Spleen (tissue), 7 donors: ENCODE results near the gene HTR6.

Experiments
- CTCF ChIP-seq, 11 experiments: fragments of 200-600 bp in 7 of 11; fragments of 450-650 bp in 4 of 11; sonication (generic) in 4 of 11; IDR thresholded peaks in 8 of 11; conservative IDR thresholded peaks in 3 of 11; 1 replicate in 7 of 11; 2 replicates in 4 of 11; pipeline versions ENCODE4 v1.4.0 to v1.8.0; 2016 to 2021; ENCODE audit warnings: antibody characterized with exemption in 11 of 11, inconsistent platforms in 4 of 11, mild to moderate bottlenecking in 1 of 11
- POLR2A ChIP-seq, 3 donors: fragments of 450-650 bp; IDR thresholded peaks; one replicate each; pipeline ENCODE4 v1.5.1; 2017; ENCODE audit warnings: antibody characterized with exemption in 3 of 3, mild to moderate bottlenecking in 1 of 3
- donor health status: DM: no; HTN: no; CAD: no; lungs with moderate emphysema.
- donor health status: DM: no; HTN: no; CAD: no.
- donor health status: DM: no; HTN: no; CAD: no.

GRCh38 chr1:19625291-19625937, 39.3 kb upstream of the HTR6 start:
- no peak for TF ChIP-seq CTCF (IDR thresholded peaks at IDR 0.05 in 8 of 11, conservative IDR thresholded peaks at IDR 0.05 in 3 of 11)
- no peak for TF ChIP-seq POLR2A (IDR thresholded peaks at IDR 0.05)
